GM11168 (cell line): Measurements from ENCODE around the gene ZNF668.
"Not testable (repeated sequence)": the region's sequence is repeated elsewhere in the genome, so short reads cannot be mapped to it uniquely, and the experiment has no call there.

Source experiments
- in situ Hi-C: fragments of 300-500 bp; cut with MboI; formaldehyde crosslinking; loops from one replicate; pipeline ENCODE4 v1.12.0; 2022; ENCODE audit warnings: low sequenced_read_pairs; ENCODE audit not compliant: unreplicated experiment

Gene ZNF668

DNA sequence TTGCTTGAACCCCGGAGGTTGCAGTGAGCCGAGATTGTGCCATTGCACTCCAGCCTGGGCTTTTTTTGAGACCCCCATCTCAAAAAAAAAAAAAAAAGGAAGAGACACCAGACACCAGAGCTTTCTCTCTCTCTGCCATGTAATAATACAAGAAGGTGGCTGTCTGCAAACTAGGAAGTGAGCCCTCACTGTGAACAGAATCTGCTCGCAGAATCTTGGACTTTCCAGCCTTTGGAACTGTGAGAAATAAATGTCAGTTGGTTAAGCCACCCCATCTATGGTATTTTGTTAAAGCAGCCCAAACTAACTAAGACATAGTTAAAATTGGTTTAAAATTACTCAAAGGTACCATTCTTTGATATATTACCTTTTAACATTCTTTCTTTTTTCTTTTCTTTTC, 53.5 kb downstream of the ZNF668 start:
- in situ Hi-C loops: no loop called here

DNA sequence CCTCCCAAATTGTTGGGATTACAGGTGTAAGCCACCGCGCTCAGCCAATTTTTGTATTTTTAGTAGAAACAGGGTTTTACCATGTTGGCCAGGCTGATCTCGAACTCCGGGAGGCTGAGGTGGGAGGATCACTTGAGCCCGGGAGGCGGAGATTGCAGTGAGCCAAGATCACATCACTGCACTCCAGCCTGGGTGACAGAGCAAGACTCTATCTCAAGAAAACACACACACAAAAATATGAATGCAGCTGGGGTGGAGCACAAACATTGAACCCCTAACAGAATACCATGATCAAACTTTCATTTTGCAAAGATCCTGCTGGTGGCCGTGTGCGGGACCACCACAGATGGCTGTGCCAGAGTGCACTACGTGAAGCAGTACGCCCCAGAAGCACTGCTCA, 56.3 kb downstream of the ZNF668 start:
- in situ Hi-C loops: not testable (repeated sequence)

- in situ Hi-C loops: no loop called here
Measured at GRCh38 chr16:31016018-31016417, 58.0 kb downstream of the ZNF668 start.

GRCh38 chr16:31013292-31013691, 60.7 kb downstream of the ZNF668 start:
- in situ Hi-C loops: not testable (repeated sequence)

DNA sequence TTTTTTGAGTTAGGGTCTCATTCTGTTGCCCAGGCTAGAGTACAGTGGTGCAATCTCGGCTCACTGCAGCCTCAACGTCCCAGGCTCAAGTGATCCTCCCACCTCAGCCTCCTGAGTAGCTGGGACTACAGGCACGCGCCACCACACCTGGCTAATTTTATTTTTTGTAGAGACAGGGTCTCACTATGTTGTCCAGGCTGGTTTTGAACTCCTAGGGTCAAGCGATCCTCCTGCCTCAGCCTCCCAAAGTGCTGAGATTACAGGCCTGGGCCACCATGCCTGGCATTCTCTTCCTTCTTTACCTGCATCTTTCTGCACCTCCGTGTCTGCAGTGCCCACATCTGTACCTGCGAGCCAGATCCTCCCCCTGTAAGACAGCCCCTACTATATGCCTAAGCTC, 62.2 kb downstream of the ZNF668 start:
- in situ Hi-C loops: not testable (repeated sequence)
